AG04450 (cell line): Measurements from ENCODE around the gene CDCA5. TPM values are rescaled to one million over a fixed set of nuclear protein-coding genes. Genes with fewer than 3 reads are reported as not detected.

ENCODE experiments used
- CTCF ChIA-PET: fragments of 300-600, 350-600 bp; formaldehyde crosslinking; extraction: SDS; loops from one replicate; lab custom pipeline; 2022; ENCODE audit warnings: antibody characterized with exemption, inconsistent platforms; lab: Charles Lee
- POLR2A ChIA-PET: fragments of 350-600 bp; formaldehyde crosslinking; extraction: SDS; loops from one replicate; lab custom pipeline; 2021; ENCODE audit warnings: antibody characterized with exemption, inconsistent platforms; lab: Yijun Ruan, JAX
- DNase-seq: peaks from one replicate; pipeline ENCODE4 v3.0.0-alpha.2; 2011; ENCODE audit warnings: low read depth, low spot score
- H3K27ac ChIP-seq: one replicate; pipeline ENCODE4 v1.5.1; 2012; ENCODE audit warnings: low read depth, low read length, control low read depth
- H3K27me3 ChIP-seq: one replicate; pipeline ENCODE4 v1.6.0; 2012; ENCODE audit warnings: low read length; ENCODE audit not compliant: control insufficient read depth, insufficient read depth
- H3K4me3 ChIP-seq: 2 replicates; pipeline ENCODE4 v1.5.1; 2011; ENCODE audit warnings: mild to moderate bottlenecking, low read depth, low read length, control low read depth
- H3K9me3 ChIP-seq: 2 replicates; pipeline ENCODE4 v1.5.1; 2012; ENCODE audit warnings: low read length; ENCODE audit not compliant: control insufficient read depth, insufficient read depth
- CTCF ChIP-seq: IDR thresholded peaks from 2 replicates; pipeline ENCODE4 v1.5.1; 2011; ENCODE audit warnings: low read depth, low read length, control low read depth, inconsistent platforms
- polyA plus RNA-seq: library from polyadenylated mRNA; depleted of rRNA; stranded (reverse); fragments of >200 nt; gene quantifications from 2 replicates; pipeline ENCODE4 v1.2.3, GENCODE V29; 2011

CDCA5 gene
- polyA plus RNA-seq, 1 experiment = 5.2 TPM

GRCh38 chr11:65127473-65128181 lies 43.8 kb upstream of the CDCA5 start:
- Histone ChIP-seq H3K27me3 (no peaks in the 10 kb centered on the region), H3K4me3 (no peak overlapping the region), H3K27ac (peak overlapping the region; percentile 21), H3K9me3 (no peaks in the 10 kb centered on the region; the same call in 1 of the 2 replicates)
- no peak for TF ChIP-seq CTCF
- no peak for DNase-seq
- CTCF ChIA-PET = no interaction called here
- POLR2A ChIA-PET = no interaction called here

- Histone ChIP-seq H3K27ac (no peak overlapping the region), H3K4me3 (no peak overlapping the region), H3K9me3 (no peaks in the 10 kb centered on the region; the same call in 1 of the 2 replicates), H3K27me3 (no peaks in the 10 kb centered on the region)
- DNase-seq = no peak
- TF ChIP-seq CTCF = no peak
- CTCF ChIA-PET = no interaction called here
- POLR2A ChIA-PET = interaction anchor here (1.1 kb wide), 1 partner anchor 8 kb away, joined by 3 read pairs; no protein-coding TSS in a partner anchor
These were observed 42.9 kb upstream of the CDCA5 start for GRCh38 chr11:65126624-65127274.

GRCh38 chr11:65125197-65126056 lies 41.6 kb upstream of the CDCA5 start:
- DNase-seq = no peak
- POLR2A ChIA-PET = interaction anchor here (1.1 kb wide), 1 partner anchor 10 kb away, joined by 3 read pairs; no protein-coding TSS in a partner anchor
- no peak overlapping the region for H3K27ac ChIP-seq

GRCh38 chr11:65124480-65125196 lies 40.8 kb upstream of the CDCA5 start:
- Histone ChIP-seq H3K27ac (no peak overlapping the region), H3K27me3 (no peaks in the 10 kb centered on the region), H3K4me3 (no peak overlapping the region), H3K9me3 (no peaks in the 10 kb centered on the region; the same call in 1 of the 2 replicates)
- no peak for TF ChIP-seq CTCF
- POLR2A ChIA-PET = no interaction called here
- CTCF ChIA-PET = no interaction called here
- no peak for DNase-seq

More at GRCh38 chr11:65125197-65126056, 41.6 kb upstream of the CDCA5 start:
- Histone ChIP-seq H3K27me3 (no peaks in the 10 kb centered on the region), H3K4me3 (no peak overlapping the region), H3K9me3 (no peaks in the 10 kb centered on the region; the same call in 1 of the 2 replicates)
- CTCF ChIA-PET = no interaction called here
- no peak for TF ChIP-seq CTCF
